B cell (primary cell): ENCODE data around the gene RUVBL2. TPM values are rescaled to one million over a fixed set of nuclear protein-coding genes. Genes with fewer than 3 reads are reported as not detected.
"Not testable (repeated sequence)": the region's sequence is repeated elsewhere in the genome, so short reads cannot be mapped to it uniquely, and the experiment has no call there.

Experiments
- ATAC-seq: fragments of 200-7000 bp; cut with Tn5 transposase; one replicate; pipeline ENCODE4 v1.10.0; 2021; ENCODE audit warnings: low read depth, mild to moderate bottlenecking, moderate number of reproducible peaks, moderate library complexity
- CTCF ChIA-PET: fragments of 350-600 bp; sonication (Branson Sonifier 250); formaldehyde crosslinking; loops from one replicate; lab custom pipeline; 2021; ENCODE audit warnings: antibody characterized with exemption, inconsistent platforms; lab: Charles Lee
- POLR2A ChIA-PET: fragments of 350-600 bp; sonication (Branson Sonifier 250); formaldehyde crosslinking; loops from one replicate; lab custom pipeline; 2021; ENCODE audit warnings: antibody characterized with exemption; lab: Charles Lee
- DNase-seq: peaks from one replicate; pipeline ENCODE4 v3.0.0; 2013
- H2AFZ ChIP-seq: 2 replicates; pipeline ENCODE4 v1.6.1; 2012; ENCODE audit warnings: mild to moderate bottlenecking, low read depth, low read length; ENCODE audit not compliant: insufficient read depth, poor library complexity, severe bottlenecking
- H3K27ac ChIP-seq, 2 donors: 1 replicate in 1 of 2; 2 replicates in 1 of 2; pipeline ENCODE4 v1.5.1; 2012 to 2013; ENCODE audit warnings: low read length in 2 of 2, mild to moderate bottlenecking in 2 of 2, moderate library complexity in 1 of 2
- H3K27me3 ChIP-seq, 4 experiments: fragments of 200-600 bp in 1 of 4; sonication (generic) in 1 of 4; replicated peaks in 1 of 4; 1 replicate in 2 of 4; 2 replicates in 2 of 4; pipeline versions ENCODE4 v1.6.1 to v1.7.0; 2013 to 2016; ENCODE audit warnings: low read length in 3 of 4, mild to moderate bottlenecking in 2 of 4, mixed read lengths in 1 of 4, moderate library complexity in 1 of 4; ENCODE audit not compliant: insufficient read depth in 4 of 4, control insufficient read depth in 3 of 4; ENCODE audit errors: control extremely low read depth in 1 of 4
- H3K36me3 ChIP-seq, 2 experiments: replicated peaks in 1 of 2; 1 replicate in 1 of 2; 2 replicates in 1 of 2; pipeline versions ENCODE4 v1.6.1 to v1.7.1; 2013; ENCODE audit warnings: low read length in 1 of 2; ENCODE audit not compliant: insufficient read depth in 2 of 2, control insufficient read depth in 1 of 2; ENCODE audit errors: control extremely low read depth in 1 of 2, extremely low read depth in 1 of 2
- H3K4me1 ChIP-seq, 2 donors: fragments of 200-600 bp in 1 of 2; sonication (generic) in 1 of 2; 1 replicate in 1 of 2; 2 replicates in 1 of 2; pipeline versions ENCODE4 v1.5.1 to v1.6.1; 2013 to 2017; ENCODE audit warnings: low read length in 2 of 2; ENCODE audit not compliant: control insufficient read depth in 2 of 2, insufficient read depth in 2 of 2
- H3K4me2 ChIP-seq: replicated peaks from 2 replicates; pipeline ENCODE3; 2012; ENCODE audit warnings: mild to moderate bottlenecking, low read depth, low read length; ENCODE audit not compliant: poor library complexity, severe bottlenecking
- H3K4me3 ChIP-seq, 5 experiments: fragments of 200-600 bp in 1 of 5; sonication (generic) in 1 of 5; 1 replicate in 3 of 5; 2 replicates in 2 of 5; pipeline versions ENCODE4 v1.5.1 to v1.7.0; 2011 to 2016; ENCODE audit warnings: low read length in 4 of 5, mild to moderate bottlenecking in 4 of 5, low read depth in 2 of 5, control low read depth in 1 of 5, moderate library complexity in 1 of 5; ENCODE audit not compliant: insufficient read depth in 1 of 5; ENCODE audit errors: control extremely low read depth in 1 of 5, extremely low read depth in 1 of 5
- H3K79me2 ChIP-seq: fragments of 200-600 bp; sonication (generic); one replicate; pipeline ENCODE4 v1.6.0; 2016; ENCODE audit warnings: low read length; ENCODE audit not compliant: control insufficient read depth, insufficient read depth
- H3K9ac ChIP-seq: fragments of 200-600 bp; sonication (generic); 2 replicates; pipeline ENCODE4 v1.6.1; 2017; ENCODE audit warnings: mild to moderate bottlenecking, low read length, moderate library complexity
- H3K9me3 ChIP-seq, 3 donors: one replicate each; pipeline versions ENCODE4 v1.6.1 to v1.7.1; 2013; ENCODE audit warnings: low read length in 2 of 3; ENCODE audit not compliant: control insufficient read depth in 2 of 3, insufficient read depth in 1 of 3; ENCODE audit errors: control extremely low read depth in 1 of 3
- H4K20me1 ChIP-seq: 2 replicates; pipeline ENCODE4 v1.6.0; 2012; ENCODE audit warnings: mild to moderate bottlenecking, low read length; ENCODE audit not compliant: insufficient read depth, control insufficient read depth, poor library complexity, severe bottlenecking
- H3K27ac Mint-ChIP-seq: one replicate; pipeline ENCODE4 v1.8.0; 2021; ENCODE audit warnings: mixed read lengths
- H3K27me3 Mint-ChIP-seq: one replicate; pipeline ENCODE4 v1.8.0; 2021; ENCODE audit warnings: mixed read lengths
- H3K4me1 Mint-ChIP-seq: one replicate; pipeline ENCODE4 v1.8.0; 2021; ENCODE audit warnings: mixed read lengths
- H3K4me3 Mint-ChIP-seq: one replicate; pipeline ENCODE4 v1.8.0; 2021; ENCODE audit warnings: mixed read lengths
- H3K9me3 Mint-ChIP-seq: one replicate; pipeline ENCODE4 v1.8.0; 2022; ENCODE audit warnings: mixed read lengths; ENCODE audit not compliant: insufficient read depth
- WGBS: methylation state at CpG from one replicate; pipeline ENCODE4 v1.1.5; 2013; ENCODE audit warnings: missing lambda C conversion rate; ENCODE audit not compliant: insufficient coverage; 5-methylcytosine and 5-hydroxymethylcytosine counted together
- intact Hi-C: fragments of 100-400 bp; cut with micrococcal nuclease; formaldehyde crosslinking; loops from one replicate; pipeline ENCODE4 v1.10.0; 2022
- polyA plus RNA-seq: library from polyadenylated mRNA; depleted of rRNA; stranded (reverse); fragments of >200 nt; gene quantifications from 2 replicates; pipeline ENCODE4 v1.2.3, GENCODE V29; 2012
- total RNA-seq, 2 donors: library from RNA; stranded (reverse); fragments of 120-200 nt in 1 of 2; gene quantifications; 1 replicate in 1 of 2; 2 replicates in 1 of 2; pipeline versions ENCODE4 v1.2.3 to v1.2.4, GENCODE V29; 2013 to 2022

Gene RUVBL2
- total and polyA plus RNA-seq, 2 donors (not counting 1 experiment from before 2014, with no cell fraction given): 36.1 to 57.4 TPM

DNA sequence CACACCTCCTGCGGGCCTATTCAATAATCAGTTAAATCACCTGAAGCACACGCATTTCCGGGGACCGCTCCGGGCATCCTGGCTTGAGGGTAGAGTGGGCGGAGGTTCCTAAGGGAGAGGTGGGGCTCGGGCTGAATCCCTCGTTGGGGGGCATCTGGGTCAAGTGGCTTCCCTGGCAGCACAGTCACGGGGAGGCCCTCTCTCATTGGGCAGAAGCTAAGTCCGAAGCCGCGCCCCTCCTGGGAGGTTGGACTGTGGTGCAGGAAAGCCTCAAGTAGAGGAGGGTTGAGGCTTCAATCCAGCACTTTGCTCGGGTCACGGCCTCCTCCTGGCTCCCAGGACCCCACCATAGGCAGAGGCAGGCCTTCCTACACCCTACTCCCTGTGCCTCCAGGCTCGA lies 49.9 kb downstream of the RUVBL2 start, which contains the start of gene CGB5:
Gene CGB5, plus strand, starts transcription at position 301 of the 400 bp plus-strand sequence. CDS start 362 bp downstream, outside the sequence.
- H3K9me3 ChIP-seq, DNase-seq, H3K27me3 Mint-ChIP-seq, H3K36me3 ChIP-seq, H3K9ac ChIP-seq, H3K4me3 ChIP-seq, H4K20me1 ChIP-seq, POLR2A ChIA-PET, ATAC-seq, H3K27ac Mint-ChIP-seq, H3K4me1 Mint-ChIP-seq, H3K9me3 Mint-ChIP-seq, H3K4me1 ChIP-seq, H3K79me2 ChIP-seq, H3K4me3 Mint-ChIP-seq, H3K4me2 ChIP-seq, H3K27me3 ChIP-seq, H3K27ac ChIP-seq, H2AFZ ChIP-seq, CTCF ChIA-PET, intact Hi-C loops: not testable (repeated sequence)
- 78% methylated on average over 7 of the region's 15 CpGs for WGBS

DNA sequence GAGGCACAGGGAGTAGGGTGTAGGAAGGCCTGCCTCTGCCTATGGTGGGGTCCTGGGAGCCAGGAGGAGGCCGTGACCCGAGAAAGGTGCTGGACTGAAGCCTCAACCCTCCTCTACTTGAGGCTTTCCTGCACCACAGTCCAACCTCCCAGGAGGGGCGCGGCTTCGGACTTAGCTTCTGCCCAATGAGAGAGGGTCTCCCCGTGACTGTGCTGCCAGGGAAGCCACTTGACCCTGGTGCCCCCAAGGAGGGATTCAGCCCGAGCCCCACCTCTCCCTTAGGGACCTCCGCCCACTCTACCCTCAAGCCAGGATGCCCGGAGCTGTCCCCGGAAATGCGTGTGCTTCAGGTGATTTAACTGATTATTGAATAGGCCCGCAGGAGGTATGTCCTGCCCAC lies 55.3 kb downstream of the RUVBL2 start, which contains the start of gene CGB8:
Gene CGB8, minus strand, starts transcription at position 101 of the 400 bp plus-strand sequence. CDS start 372 bp downstream, outside the sequence.
- not testable (repeated sequence) for H3K9me3 Mint-ChIP-seq
- WGBS: 67% methylated on average over 5 of the region's 12 CpGs

DNA sequence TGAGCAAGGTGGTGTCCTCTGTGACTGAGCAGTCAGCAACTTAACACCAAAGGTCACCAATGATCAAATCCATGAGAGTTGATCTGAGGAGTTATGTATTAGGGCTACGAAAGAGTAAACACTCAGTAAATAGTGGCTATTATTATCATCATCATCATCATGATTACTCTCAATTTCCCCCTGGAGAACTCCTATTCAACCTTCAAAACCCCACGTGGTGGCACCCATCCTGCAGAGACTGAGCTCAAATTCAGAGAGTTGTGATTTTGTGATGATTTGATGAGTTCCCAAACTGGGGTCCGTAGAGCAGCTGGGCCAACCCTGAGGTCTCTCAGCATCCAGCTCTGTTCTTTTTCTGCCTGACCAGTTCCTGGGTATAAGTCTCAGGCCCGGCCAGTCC lies 56.1 kb downstream of the RUVBL2 start:
- H3K27ac ChIP-seq, DNase-seq, CTCF ChIA-PET, H4K20me1 ChIP-seq, H3K4me3 Mint-ChIP-seq, H3K4me1 Mint-ChIP-seq, H3K4me2 ChIP-seq, H3K79me2 ChIP-seq, H3K27ac Mint-ChIP-seq, intact Hi-C loops, H3K27me3 Mint-ChIP-seq, H3K36me3 ChIP-seq, ATAC-seq, H3K4me1 ChIP-seq, H3K9me3 Mint-ChIP-seq, POLR2A ChIA-PET, H3K4me3 ChIP-seq, H3K9me3 ChIP-seq, H2AFZ ChIP-seq, H3K27me3 ChIP-seq, H3K9ac ChIP-seq: not testable (repeated sequence)
- WGBS: no CpG with 5 or more reads among the region's 4 CpGs

More for the DNA sequence above, 55.3 kb downstream of the RUVBL2 start, which contains the start of gene CGB8:
- H3K27ac Mint-ChIP-seq, H3K27me3 Mint-ChIP-seq, H2AFZ ChIP-seq, H3K36me3 ChIP-seq, ATAC-seq, H3K9me3 ChIP-seq, H3K4me3 Mint-ChIP-seq, H3K79me2 ChIP-seq, POLR2A ChIA-PET, H3K4me2 ChIP-seq, H3K9ac ChIP-seq, H3K4me1 ChIP-seq, CTCF ChIA-PET, H4K20me1 ChIP-seq, DNase-seq, intact Hi-C loops, H3K4me3 ChIP-seq, H3K4me1 Mint-ChIP-seq, H3K27me3 ChIP-seq, H3K27ac ChIP-seq: not testable (repeated sequence)

- not testable (repeated sequence) for DNase-seq, H3K9me3 Mint-ChIP-seq, H2AFZ ChIP-seq
Observed at GRCh38 chr19:49050376-49051033, 56.8 kb downstream of the RUVBL2 start.

More at GRCh38 chr19:49050376-49051033, 56.8 kb downstream of the RUVBL2 start:
- H3K4me3 Mint-ChIP-seq, intact Hi-C loops, CTCF ChIA-PET, H3K4me2 ChIP-seq, H3K9me3 ChIP-seq, H3K4me1 Mint-ChIP-seq, H3K4me1 ChIP-seq, H3K4me3 ChIP-seq, H3K27ac ChIP-seq, ATAC-seq, H3K27me3 Mint-ChIP-seq, H3K9ac ChIP-seq, H4K20me1 ChIP-seq, POLR2A ChIA-PET, H3K27ac Mint-ChIP-seq, H3K79me2 ChIP-seq, H3K27me3 ChIP-seq, H3K36me3 ChIP-seq: not testable (repeated sequence)
- WGBS: 90% methylated on average over 22 of the region's 24 CpGs
